Mesenchymal stem cell (in vitro differentiated cells and primary cell): ENCODE measurements around the gene NRXN3.

Experiments
- DNase-seq: peaks from one replicate; pipeline ENCODE4 v3.0.0-alpha.2; 2013
- H2AFZ ChIP-seq: one replicate; pipeline ENCODE4 v1.6.1; 2013; ENCODE audit warnings: low read depth, mild to moderate bottlenecking, control low read depth, inconsistent platforms, low read length, moderate library complexity
- H2AK5ac ChIP-seq: 2 replicates; pipeline ENCODE4 v1.6.1; 2013; ENCODE audit warnings: low read length, moderate library complexity, mild to moderate bottlenecking, inconsistent platforms; ENCODE audit not compliant: severe bottlenecking
- H2BK120ac ChIP-seq: one replicate; pipeline ENCODE4 v1.6.1; 2013; ENCODE audit warnings: low read depth, mild to moderate bottlenecking, inconsistent platforms, low read length, moderate library complexity
- H2BK12ac ChIP-seq, 2 experiments: one replicate each; pipeline ENCODE4 v1.6.1; 2013; ENCODE audit warnings: inconsistent platforms in 2 of 2, low read length in 2 of 2, mild to moderate bottlenecking in 2 of 2, moderate library complexity in 2 of 2, control low read depth in 1 of 2
- H2BK15ac ChIP-seq: one replicate; pipeline ENCODE4 v1.6.1; 2013; ENCODE audit warnings: mild to moderate bottlenecking, low read depth, inconsistent platforms; ENCODE audit not compliant: poor library complexity, severe bottlenecking
- H2BK5ac ChIP-seq: 2 replicates; pipeline ENCODE4 v1.6.1; 2013; ENCODE audit warnings: low read depth, mild to moderate bottlenecking, low read length, control low read depth, inconsistent platforms; ENCODE audit not compliant: poor library complexity, severe bottlenecking
- H3K14ac ChIP-seq, 2 experiments: one replicate each; pipeline ENCODE4 v1.6.1; 2013; ENCODE audit warnings: inconsistent platforms in 2 of 2, low read length in 2 of 2, control low read depth in 1 of 2, mild to moderate bottlenecking in 1 of 2, moderate library complexity in 1 of 2
- H3K18ac ChIP-seq, 2 experiments: one replicate each; pipeline ENCODE4 v1.6.1; 2013; ENCODE audit warnings: inconsistent platforms in 2 of 2, low read length in 2 of 2, control low read depth in 1 of 2, low read depth in 1 of 2, mild to moderate bottlenecking in 1 of 2
- H3K23ac ChIP-seq, 2 experiments: one replicate each; pipeline ENCODE4 v1.6.1; 2013; ENCODE audit warnings: inconsistent platforms in 2 of 2, low read length in 2 of 2, mild to moderate bottlenecking in 2 of 2, moderate library complexity in 2 of 2, control low read depth in 1 of 2
- H3K27ac ChIP-seq: 2 replicates; pipeline ENCODE4 v1.5.1; 2013; ENCODE audit warnings: mild to moderate bottlenecking, moderate library complexity, low read length, control low read depth, inconsistent platforms; ENCODE audit not compliant: poor library complexity, severe bottlenecking
- H3K27me3 ChIP-seq, 2 experiments: 2 replicates each; pipeline versions ENCODE4 v1.6.1 to v1.7.0; 2013; ENCODE audit warnings: low read length in 2 of 2, mild to moderate bottlenecking in 2 of 2, moderate library complexity in 2 of 2, control low read depth in 1 of 2, inconsistent platforms in 1 of 2; ENCODE audit not compliant: control insufficient read depth in 1 of 2, insufficient read depth in 1 of 2
- H3K36me3 ChIP-seq, 2 experiments: 2 replicates each; pipeline versions ENCODE4 v1.6.1 to v1.7.0; 2013; ENCODE audit warnings: low read length in 2 of 2, control low read depth in 1 of 2, inconsistent platforms in 1 of 2, low read depth in 1 of 2, mild to moderate bottlenecking in 1 of 2; ENCODE audit not compliant: insufficient read depth in 2 of 2, control insufficient read depth in 1 of 2
- H3K4ac ChIP-seq, 2 experiments: one replicate each; pipeline ENCODE4 v1.6.1; 2013; ENCODE audit warnings: inconsistent platforms in 2 of 2, low read length in 2 of 2, mild to moderate bottlenecking in 2 of 2, moderate library complexity in 2 of 2, control low read depth in 1 of 2, low read depth in 1 of 2
- H3K4me1 ChIP-seq: 2 replicates; pipeline ENCODE4 v1.6.1; 2013; ENCODE audit warnings: low read depth, low read length, control low read depth; ENCODE audit not compliant: control insufficient read depth, insufficient read depth
- H3K4me2 ChIP-seq: 2 replicates; pipeline ENCODE4 v1.6.1; 2013; ENCODE audit warnings: low read length, mild to moderate bottlenecking, inconsistent platforms; ENCODE audit not compliant: poor library complexity, severe bottlenecking
- H3K4me3 ChIP-seq, 2 experiments: 2 replicates each; pipeline versions ENCODE4 v1.5.1 to v1.7.0; 2013; ENCODE audit warnings: low read length in 2 of 2, mild to moderate bottlenecking in 2 of 2, control low read depth in 1 of 2, low read depth in 1 of 2; ENCODE audit not compliant: insufficient read depth in 1 of 2
- H3K79me1 ChIP-seq: replicated peaks from 2 replicates; pipeline ENCODE4 v1.6.1; 2013; ENCODE audit warnings: mild to moderate bottlenecking, control low read depth, low read length, inconsistent platforms; ENCODE audit not compliant: poor library complexity, severe bottlenecking
- H3K9ac ChIP-seq: 2 replicates; pipeline ENCODE4 v1.7.0; 2013; ENCODE audit warnings: mild to moderate bottlenecking, low read length, moderate library complexity
- H3K9me3 ChIP-seq: 2 replicates; pipeline ENCODE4 v1.7.0; 2013; ENCODE audit warnings: mild to moderate bottlenecking, low read length; ENCODE audit not compliant: control insufficient read depth
- H4K8ac ChIP-seq: one replicate; pipeline ENCODE4 v1.6.1; 2013; ENCODE audit warnings: inconsistent platforms, mild to moderate bottlenecking, low read length, moderate library complexity
- H4K91ac ChIP-seq: one replicate; pipeline ENCODE4 v1.6.1; 2013; ENCODE audit warnings: mild to moderate bottlenecking, low read length, inconsistent platforms
- WGBS: methylation state at CpG from one replicate; pipeline ENCODE4 v1.1.7; 2013; ENCODE audit warnings: mixed read lengths; 5-methylcytosine and 5-hydroxymethylcytosine counted together

Gene NRXN3

DNA sequence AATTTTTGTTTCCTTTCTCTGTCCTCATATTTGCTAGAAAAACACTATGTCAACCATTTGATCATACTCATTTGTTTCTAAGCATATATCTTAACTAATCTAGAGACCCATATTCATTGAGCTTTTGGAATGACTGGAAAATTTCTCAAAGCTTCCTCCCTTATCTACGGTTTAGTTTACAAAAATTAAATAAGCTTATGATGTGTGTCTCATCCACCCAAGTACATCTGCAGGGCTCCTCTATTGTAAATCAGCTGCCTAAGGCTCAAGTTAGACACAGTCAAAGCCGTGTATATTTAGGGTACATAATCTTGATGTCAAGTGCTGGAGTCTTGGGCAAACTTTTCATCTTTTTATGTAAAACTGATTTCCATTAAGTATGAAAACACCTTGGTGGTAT is 1670.7 kb downstream of the NRXN3 start:
- Histone ChIP-seq H3K9ac (no peak overlapping the region), H3K4me3 (no peak overlapping the region), H3K27ac (no peak overlapping the region), H2BK120ac (no peak overlapping the region), H3K4me1 (no peaks in the 10 kb centered on the region), H3K36me3 (no peaks in the 10 kb centered on the region), H4K91ac (no peak overlapping the region), H3K4ac (no peak overlapping the region), H2AK5ac (no peak overlapping the region), H2BK12ac (no peak overlapping the region), H3K9me3 (no peaks in the 10 kb centered on the region), H3K14ac (no peak overlapping the region), H3K23ac (no peak overlapping the region), H3K18ac (no peak overlapping the region), H3K79me1 (no peaks in the 10 kb centered on the region), H2BK5ac (no peak overlapping the region), H2AFZ (no peak overlapping the region), H4K8ac (no peak overlapping the region), H3K4me2 (no peak overlapping the region), H2BK15ac (no peak overlapping the region), H3K27me3 (no peaks in the 10 kb centered on the region)
- 0% methylated on average over 1 of the region's 2 CpGs for WGBS
- DNase-seq, result no peak

GRCh38 chr14:79841433-79841832 is 1671.3 kb downstream of the NRXN3 start:
- Histone ChIP-seq H3K36me3 (no peaks in the 10 kb centered on the region), H3K23ac (no peak overlapping the region), H2BK120ac (no peak overlapping the region), H3K4me3 (no peak overlapping the region), H3K9ac (no peak overlapping the region), H3K4me1 (no peaks in the 10 kb centered on the region), H4K91ac (no peak overlapping the region), H3K79me1 (no peaks in the 10 kb centered on the region), H4K8ac (no peak overlapping the region), H3K14ac (no peak overlapping the region), H3K18ac (no peak overlapping the region), H3K4ac (no peak overlapping the region), H2BK15ac (no peak overlapping the region), H2AFZ (no peak overlapping the region), H2AK5ac (no peak overlapping the region), H2BK12ac (no peak overlapping the region), H3K27ac (no peak overlapping the region), H2BK5ac (no peak overlapping the region), H3K4me2 (no peak overlapping the region), H3K9me3 (no peaks in the 10 kb centered on the region), H3K27me3 (no peaks in the 10 kb centered on the region)
- whole genome bisulfite sequencing, result 88% methylated on average over 3 of the region's 3 CpGs
- no peak for DNase-seq

GRCh38 chr14:79842270-79842669 is 1672.1 kb downstream of the NRXN3 start:
- Histone ChIP-seq H2AFZ (no peak overlapping the region), H3K36me3 (no peaks in the 10 kb centered on the region), H3K4ac (no peak overlapping the region), H3K9me3 (no peaks in the 10 kb centered on the region), H3K23ac (no peak overlapping the region), H4K91ac (no peak overlapping the region), H2BK12ac (no peak overlapping the region), H2BK120ac (no peak overlapping the region), H2BK5ac (no peak overlapping the region), H3K79me1 (no peaks in the 10 kb centered on the region), H4K8ac (no peak overlapping the region), H3K27ac (no peak overlapping the region), H2AK5ac (no peak overlapping the region), H3K4me3 (no peak overlapping the region), H2BK15ac (no peak overlapping the region), H3K14ac (no peak overlapping the region), H3K4me2 (no peak overlapping the region), H3K27me3 (no peaks in the 10 kb centered on the region), H3K4me1 (no peaks in the 10 kb centered on the region), H3K18ac (peak overlapping the region in 1 of 2 experiments; percentile 45), H3K9ac (no peak overlapping the region)
- 31% methylated on average over 3 of the region's 3 CpGs for WGBS
- peak; percentile 87 for DNase-seq

- Histone ChIP-seq H3K23ac (no peak overlapping the region), H3K79me1 (no peaks in the 10 kb centered on the region), H3K14ac (no peak overlapping the region), H3K4me1 (no peaks in the 10 kb centered on the region), H2BK15ac (no peak overlapping the region), H3K9ac (no peak overlapping the region), H3K4me3 (no peak overlapping the region), H2AFZ (no peak overlapping the region), H4K91ac (no peak overlapping the region), H3K9me3 (no peaks in the 10 kb centered on the region), H2AK5ac (no peak overlapping the region), H2BK120ac (no peak overlapping the region), H3K27me3 (no peaks in the 10 kb centered on the region), H2BK5ac (no peak overlapping the region), H2BK12ac (no peak overlapping the region), H3K27ac (no peak overlapping the region), H4K8ac (no peak overlapping the region), H3K4ac (no peak overlapping the region), H3K36me3 (no peaks in the 10 kb centered on the region), H3K18ac (no peak overlapping the region), H3K4me2 (no peak overlapping the region)
- 73% methylated on average over 7 of the region's 8 CpGs for WGBS
- DNase-seq, result no peak
These were observed 1683.0 kb downstream of the NRXN3 start for GRCh38 chr14:79852950-79853744.
